KOPT-K1 (cell line): ENCODE data around the gene NEK1.
"Not testable (repeated sequence)": the region's sequence is repeated elsewhere in the genome, so short reads cannot be mapped to it uniquely, and the experiment has no call there.

Source experiments
- H3K27ac ChIP-seq: fragments of 200-600 bp; sonication (generic); 2 replicates; pipeline ENCODE4 v1.5.1; 2016; ENCODE audit warnings: antibody characterized with exemption, mild to moderate bottlenecking, low read depth, low read length; ENCODE audit not compliant: poor library complexity, severe bottlenecking
- H3K36me3 ChIP-seq: fragments of 200-600 bp; sonication (generic); 2 replicates; pipeline ENCODE4 v1.5.1; 2017; ENCODE audit warnings: antibody characterized with exemption, mild to moderate bottlenecking, low read length, moderate library complexity; ENCODE audit not compliant: insufficient read depth
- H3K9me3 ChIP-seq: fragments of 200-600 bp; sonication (generic); 2 replicates; pipeline ENCODE4 v1.5.1; 2017; ENCODE audit warnings: antibody characterized with exemption, low read length, mild to moderate bottlenecking; ENCODE audit not compliant: insufficient read depth, poor library complexity, severe bottlenecking

NEK1 gene

DNA sequence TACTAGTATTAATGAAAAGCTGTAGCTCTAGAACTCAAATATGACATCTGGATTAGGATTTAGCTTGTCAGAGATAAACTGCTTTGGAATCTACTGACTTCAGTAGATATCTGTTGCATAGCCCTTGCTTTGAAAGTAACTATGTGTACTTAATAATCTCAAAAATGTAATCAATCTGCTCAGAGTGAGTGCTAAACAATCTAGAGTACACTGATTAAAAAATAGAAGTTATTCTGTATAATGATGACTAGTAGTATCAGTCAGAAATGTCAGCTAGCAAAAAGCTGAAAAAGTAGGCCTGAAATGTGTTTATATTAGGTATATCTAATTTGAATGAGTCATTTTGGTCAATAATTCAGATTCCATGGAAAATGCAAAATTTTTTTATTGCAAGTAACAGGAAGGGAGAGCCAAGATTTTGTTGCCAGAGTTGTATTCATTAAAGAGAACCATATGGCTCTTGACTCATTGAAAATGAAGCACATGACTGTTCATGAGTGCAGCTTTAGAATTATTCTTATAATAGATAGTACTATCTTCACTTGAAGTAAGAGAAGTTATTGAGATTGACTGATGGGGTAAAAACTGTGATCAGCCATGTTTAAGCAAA is 28.0 kb upstream of the NEK1 start:
- peaks cover 58% of the 10 kb centered on the region for H3K36me3 ChIP-seq
- H3K9me3 ChIP-seq = no peaks in the 10 kb centered on the region

DNA sequence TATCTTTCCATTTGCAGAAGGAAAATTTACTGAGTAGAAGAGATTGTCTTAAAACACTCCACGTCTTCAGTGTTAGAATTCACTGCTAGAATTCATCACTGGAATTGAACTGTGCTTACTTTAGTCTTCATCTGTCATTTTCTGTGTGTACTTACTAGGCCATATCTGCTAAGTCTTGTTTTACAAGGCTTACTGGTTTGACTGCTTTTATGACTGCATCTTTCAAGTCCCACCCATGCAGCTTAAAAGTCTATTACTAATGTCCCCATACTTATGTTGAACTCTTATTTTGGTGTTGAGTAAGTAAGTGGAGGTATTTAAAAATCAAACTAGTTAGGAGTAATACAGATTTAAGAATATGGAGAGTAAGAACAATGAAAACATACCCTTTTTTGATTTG is 22.6 kb upstream of the NEK1 start:
- Histone ChIP-seq H3K36me3 (peaks cover 26% of the 10 kb centered on the region), H3K27ac (peak overlapping the region; percentile 1), H3K9me3 (no peaks in the 10 kb centered on the region)

More for the DNA sequence above, 28.0 kb upstream of the NEK1 start:
- no peak overlapping the region for H3K27ac ChIP-seq

DNA sequence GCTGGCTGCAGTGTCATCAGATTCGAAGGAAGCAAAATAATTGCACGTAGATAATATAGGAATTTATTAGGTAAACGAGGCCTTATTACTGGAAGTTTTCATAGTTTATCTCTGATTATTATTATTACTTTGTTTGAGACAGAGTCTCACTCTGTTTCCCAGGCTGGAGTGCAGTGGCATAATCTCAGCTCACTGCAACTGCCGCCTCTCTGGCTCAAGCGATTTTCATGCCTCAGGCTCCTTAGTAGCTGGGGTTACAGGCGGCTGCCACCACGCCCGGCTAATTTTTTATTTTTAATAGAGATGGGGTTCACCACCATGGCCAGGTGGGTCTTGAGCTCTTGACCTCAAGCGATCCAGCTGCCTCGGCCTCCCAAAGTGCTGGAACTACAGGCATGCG is 20.5 kb upstream of the NEK1 start:
- Histone ChIP-seq H3K9me3 (no peaks in the 10 kb centered on the region), H3K27ac (no peak overlapping the region)

DNA sequence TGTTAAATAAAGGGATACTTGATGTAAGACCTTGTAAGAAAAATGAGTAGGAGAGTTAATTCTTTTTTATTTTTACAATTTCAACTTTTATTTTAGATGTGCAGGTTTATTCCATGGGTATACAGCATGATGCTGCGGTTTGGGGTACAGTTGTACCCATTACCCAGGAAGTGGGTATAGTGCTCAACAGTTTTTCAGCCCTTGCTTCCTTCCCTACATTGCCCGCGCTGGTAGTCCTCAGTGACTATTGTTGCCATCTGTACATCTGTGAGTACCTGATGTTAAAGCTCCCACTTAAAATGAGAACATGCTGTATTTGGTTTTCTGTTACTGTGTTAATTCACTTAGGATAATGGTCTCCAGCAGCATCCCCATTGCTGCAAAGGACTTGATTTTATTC is 17.7 kb upstream of the NEK1 start:
- Histone ChIP-seq H3K36me3 (no peaks in the 10 kb centered on the region), H3K9me3 (no peaks in the 10 kb centered on the region), H3K27ac (peak overlapping the region; percentile 87)

More for the DNA sequence above, 20.5 kb upstream of the NEK1 start:
- peaks cover 8% of the 10 kb centered on the region for H3K36me3 ChIP-seq

DNA sequence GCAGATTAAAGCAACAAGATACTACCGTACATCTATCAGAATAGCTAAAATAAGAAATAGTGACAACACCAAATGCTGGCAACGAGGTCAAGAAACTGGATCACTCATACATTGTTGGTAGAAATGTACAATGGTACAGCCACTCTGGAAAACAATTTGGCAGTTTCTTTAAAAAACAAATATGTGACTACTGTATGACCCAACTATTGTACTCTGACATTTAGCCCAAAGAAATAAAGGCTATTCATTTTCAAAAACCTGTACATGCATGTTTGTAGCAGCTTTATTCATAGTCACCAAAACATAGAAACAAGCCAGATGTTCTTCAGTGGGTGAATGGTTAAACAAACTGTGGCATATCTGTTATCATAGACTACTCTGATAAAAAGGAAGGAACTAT is 16.2 kb upstream of the NEK1 start:
- Histone ChIP-seq H3K36me3 (no peaks in the 10 kb centered on the region), H3K9me3 (no peaks in the 10 kb centered on the region), H3K27ac (peak overlapping the region; percentile 87)

DNA sequence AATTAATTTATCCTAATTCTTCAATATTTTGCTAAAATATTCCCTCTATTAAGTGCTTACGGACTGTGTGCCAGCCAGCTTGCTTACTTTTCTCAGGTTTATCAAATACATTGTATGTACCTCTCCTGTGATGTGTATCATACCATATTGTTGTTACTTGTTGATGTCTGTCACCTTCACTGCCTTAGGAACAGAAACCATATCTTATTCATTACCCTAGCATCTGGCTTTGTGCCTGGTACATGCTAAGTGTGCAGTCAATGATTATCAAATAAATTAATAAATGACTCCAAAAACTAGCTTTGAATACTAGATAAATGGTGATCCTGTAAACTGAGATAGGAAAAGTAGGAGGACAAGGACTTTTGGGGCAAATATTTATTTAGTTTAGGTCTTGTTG is 14.9 kb upstream of the NEK1 start:
- Histone ChIP-seq H3K9me3 (no peaks in the 10 kb centered on the region), H3K27ac (peak overlapping the region; percentile 12), H3K36me3 (no peaks in the 10 kb centered on the region)

DNA sequence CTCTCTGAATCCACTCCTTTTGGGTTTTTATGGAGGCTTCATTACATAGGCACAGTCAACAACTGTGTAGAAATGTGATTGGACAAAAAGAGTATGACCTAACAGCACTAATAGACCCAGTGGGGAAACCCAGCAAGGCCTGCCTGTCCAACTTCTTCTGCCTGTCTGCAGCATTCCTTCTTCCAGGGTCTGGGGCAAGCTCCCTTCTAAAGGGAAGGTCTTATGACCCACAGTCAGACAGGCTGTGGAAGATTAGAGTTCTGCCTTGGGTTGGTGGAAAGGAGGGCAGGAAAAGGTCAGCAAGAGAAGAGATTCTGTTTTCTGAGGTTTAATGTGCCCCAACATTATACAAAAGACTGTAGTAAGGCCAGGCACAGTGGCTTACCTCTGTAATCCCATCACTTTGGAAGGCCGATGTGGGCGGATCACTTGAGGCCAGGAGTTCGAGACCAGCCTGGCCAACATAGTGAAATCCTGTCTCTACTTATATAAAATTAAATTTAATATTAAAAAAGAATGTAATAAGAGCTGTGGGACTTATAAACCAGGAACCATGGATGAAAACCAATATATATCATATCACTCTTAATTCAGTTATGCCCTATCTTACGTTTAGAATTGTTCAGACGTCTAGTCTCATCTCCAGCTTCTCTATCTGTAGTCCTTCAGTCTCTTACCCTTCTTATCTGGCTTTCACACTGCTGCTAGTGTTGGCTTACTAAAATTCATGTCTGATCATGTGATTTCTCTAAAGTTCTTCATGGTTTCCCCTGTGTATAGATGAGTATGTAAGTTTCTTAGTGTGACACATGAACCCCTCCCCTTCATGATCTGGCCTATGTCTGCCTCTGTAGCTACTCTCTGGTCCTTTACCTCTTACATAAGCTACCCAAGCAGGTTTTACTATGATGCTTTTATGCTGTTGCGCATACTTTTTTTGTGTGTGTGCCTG is 14.2 kb upstream of the NEK1 start:
- no peaks in the 10 kb centered on the region for H3K36me3 ChIP-seq
- H3K9me3 ChIP-seq = no peaks in the 10 kb centered on the region
- H3K27ac ChIP-seq = peak overlapping the region; percentile 13

DNA sequence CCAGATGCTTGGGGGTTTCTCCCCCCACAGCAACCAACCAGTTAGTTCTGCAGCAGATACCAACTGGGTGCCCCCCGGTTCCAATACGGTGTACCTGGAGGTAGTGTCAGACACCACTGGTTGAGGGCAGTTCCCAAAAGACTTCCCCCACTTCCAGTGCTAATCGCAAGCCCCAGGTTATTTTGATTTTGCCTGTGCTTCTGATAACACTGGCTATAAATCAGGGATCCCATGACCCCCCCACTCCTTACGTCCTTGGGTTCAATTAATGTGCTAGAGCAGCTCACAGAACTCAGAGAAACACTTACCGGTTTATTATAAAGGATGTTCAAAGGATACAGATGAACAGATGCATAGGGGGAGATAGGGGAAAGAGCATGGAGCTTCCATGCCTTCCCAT is 13.5 kb upstream of the NEK1 start:
- Histone ChIP-seq H3K9me3 (no peaks in the 10 kb centered on the region), H3K36me3 (no peaks in the 10 kb centered on the region), H3K27ac (peak overlapping the region; percentile 13)

DNA sequence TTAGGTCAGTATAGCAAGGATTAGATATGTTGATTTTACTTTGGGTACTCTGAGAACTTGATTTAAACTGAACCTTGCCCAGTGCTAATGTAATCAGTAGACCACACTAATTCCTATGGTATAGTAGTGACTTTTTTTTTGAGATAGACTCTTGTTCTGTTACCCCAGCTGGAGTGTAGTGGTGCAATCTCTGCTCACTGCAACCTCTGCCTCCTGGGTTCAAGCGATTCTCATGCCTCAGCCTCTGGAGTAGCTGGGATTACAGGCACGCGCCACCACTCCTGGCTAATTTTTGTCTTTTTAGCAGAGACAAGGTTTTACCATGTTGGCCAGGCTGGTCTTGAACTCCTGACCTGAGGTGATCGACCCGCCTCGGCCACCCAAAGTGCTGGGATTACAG is 11.6 kb upstream of the NEK1 start:
- H3K36me3 ChIP-seq, H3K9me3 ChIP-seq, H3K27ac ChIP-seq: not testable (repeated sequence)

DNA sequence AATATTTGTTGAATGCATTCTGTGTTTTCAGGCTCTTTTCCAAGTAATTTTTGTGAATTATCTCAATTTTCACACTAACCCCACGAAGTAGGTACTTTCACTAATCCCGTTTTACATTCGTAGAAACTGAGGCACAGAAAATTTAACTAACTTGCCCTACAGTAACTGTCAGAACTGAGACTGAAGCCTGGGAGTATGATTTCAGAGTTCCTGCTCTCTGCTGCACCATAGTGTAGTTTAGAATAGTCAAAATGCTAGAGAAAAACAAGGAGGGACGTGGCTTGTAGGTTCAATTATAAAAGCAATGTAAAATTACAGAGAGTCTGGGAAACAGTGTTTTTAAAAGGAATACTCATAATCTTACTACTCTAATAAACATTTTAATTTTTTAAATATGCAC is 10.2 kb upstream of the NEK1 start:
- Histone ChIP-seq H3K9me3 (no peaks in the 10 kb centered on the region), H3K36me3 (no peaks in the 10 kb centered on the region), H3K27ac (no peak overlapping the region)

DNA sequence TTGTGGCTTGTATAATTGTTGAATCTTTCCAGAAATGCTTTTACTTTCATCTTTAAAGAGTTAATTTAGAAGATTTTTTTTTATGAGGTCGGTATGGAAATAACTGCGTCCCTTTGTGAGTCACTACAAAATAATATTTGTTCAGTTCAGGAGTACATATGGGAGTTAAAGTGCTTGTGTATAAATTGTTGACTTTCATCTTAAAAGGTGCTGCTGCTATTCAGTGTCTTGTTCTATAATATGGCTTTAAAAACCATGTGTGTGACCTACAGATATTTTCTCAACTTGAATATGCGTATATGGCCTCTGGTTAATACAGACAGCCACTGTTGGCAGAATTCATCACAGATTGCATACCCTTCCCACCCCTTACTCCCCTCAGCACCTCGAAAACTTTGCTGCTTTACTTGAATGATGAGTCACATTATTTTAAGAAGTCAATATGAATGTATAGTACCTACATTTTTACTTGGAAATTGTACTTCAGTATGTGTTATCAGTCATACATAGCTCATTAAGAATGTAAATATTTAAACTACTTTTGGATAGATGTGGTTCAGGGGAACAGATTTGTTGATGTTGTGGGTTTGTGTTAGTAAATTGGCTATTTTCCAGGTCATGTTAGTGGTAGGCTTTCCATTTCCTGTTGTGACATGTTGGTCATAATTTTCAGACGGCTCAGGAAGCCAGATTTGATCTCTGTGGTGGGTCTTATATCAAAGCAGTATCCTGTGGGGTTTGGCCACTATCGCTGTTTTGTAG is 9.5 kb upstream of the NEK1 start:
- H3K27ac ChIP-seq = peak overlapping the region; percentile 91
- no peaks in the 10 kb centered on the region for H3K9me3 ChIP-seq

DNA sequence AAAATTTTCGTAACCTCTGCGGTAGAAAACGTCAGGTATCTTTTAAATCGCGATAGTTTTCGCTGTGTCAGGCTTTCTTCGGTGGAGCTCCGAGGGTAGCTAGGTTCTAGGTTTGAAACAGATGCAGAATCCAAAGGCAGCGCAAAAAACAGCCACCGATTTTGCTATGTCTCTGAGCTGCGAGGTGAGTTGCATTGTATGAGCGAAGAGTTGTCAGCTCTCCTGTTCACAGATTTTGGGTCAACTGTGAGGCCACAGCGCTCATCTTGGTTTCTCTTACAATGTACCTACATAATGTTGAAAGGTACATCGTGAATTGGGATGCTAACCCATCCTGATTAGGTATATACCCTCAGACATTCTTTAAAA is 8.5 kb upstream of the NEK1 start:
- Histone ChIP-seq H3K9me3 (no peaks in the 10 kb centered on the region), H3K27ac (peak overlapping the region; percentile 91), H3K36me3 (no peaks in the 10 kb centered on the region)

More for the DNA sequence above, 9.5 kb upstream of the NEK1 start:
- no peaks in the 10 kb centered on the region for H3K36me3 ChIP-seq

DNA sequence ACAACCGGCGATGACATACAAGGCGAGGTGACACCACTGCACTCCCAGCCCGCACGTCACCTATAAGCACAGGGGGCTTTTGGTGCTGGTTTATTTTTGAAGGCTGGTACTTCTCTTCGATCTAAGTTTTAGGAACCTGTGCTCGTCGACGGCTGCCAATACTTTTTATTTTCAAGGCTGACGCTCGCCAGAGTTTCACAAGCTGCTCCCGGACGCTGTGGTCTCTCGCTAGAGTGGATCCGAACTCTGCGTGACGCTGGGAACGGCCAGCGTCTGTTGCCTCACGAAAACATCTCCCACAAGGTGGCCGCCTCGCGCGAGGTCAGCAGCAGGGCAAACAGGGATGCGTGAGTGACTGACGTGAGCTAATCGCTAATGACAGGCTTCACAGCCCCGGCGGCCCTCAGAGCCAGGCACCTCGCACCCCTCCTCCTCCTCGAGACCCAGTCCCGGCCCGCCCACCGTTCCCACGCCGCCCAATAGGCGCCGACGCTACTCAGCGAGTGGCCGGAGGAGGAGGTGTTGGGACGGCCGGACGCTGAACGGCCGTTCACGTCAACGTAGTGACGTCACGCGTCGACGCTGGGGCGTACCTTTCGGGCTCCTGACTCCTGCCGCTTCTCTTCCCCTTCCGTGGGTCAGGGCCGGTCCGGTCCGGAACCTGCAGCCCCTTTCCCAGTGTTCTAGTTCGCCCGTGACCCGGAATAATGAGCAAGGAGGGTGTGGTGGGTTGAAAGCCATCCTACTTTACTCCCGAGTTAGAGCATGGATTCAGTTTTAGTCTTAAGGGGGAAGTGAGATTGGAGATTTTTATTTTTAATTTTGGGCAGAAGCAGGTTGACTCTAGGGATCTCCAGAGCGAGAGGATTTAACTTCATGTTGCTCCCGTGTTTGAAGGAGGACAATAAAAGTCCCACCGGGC is 7.8 kb upstream of the NEK1 start, which contains the start of gene CLCN3:
CLCN3 (plus strand) TSS at position 621 of the 922 bp plus-strand sequence. CDS start 15,351 bp downstream, outside the sequence.
- no peaks in the 10 kb centered on the region for H3K36me3 ChIP-seq
- H3K9me3 ChIP-seq = no peaks in the 10 kb centered on the region
- peak within 1 kb of the TSS; percentile 91 for H3K27ac ChIP-seq

DNA sequence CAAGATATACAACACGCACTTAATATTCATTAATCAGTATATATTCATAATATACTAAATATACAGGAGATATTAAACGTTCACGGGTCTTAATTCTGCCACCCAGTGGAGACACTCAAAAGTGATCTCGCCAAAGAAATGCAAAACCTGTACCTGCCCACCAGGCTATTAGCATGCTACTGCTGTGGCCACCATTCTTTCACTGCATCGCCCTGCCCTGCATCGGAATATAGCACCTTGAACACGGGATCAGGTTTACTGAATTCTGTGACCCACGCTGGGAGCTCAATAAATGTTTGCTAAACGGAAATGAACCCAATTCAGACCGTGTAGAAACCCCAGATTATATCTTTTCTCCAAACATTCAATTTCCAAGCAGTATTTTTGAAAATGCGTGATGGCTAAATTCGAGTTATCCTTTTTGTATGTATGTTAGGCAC is 7.2 kb upstream of the NEK1 start:
- H3K9me3 ChIP-seq = no peaks in the 10 kb centered on the region
- peak overlapping the region; percentile 91 for H3K27ac ChIP-seq
- H3K36me3 ChIP-seq = no peaks in the 10 kb centered on the region
